ENCODE results near the gene NOX3. TPM values are rescaled to one million over a fixed set of nuclear protein-coding genes. Genes with fewer than 3 reads are reported as not detected.

NOX3 gene
- total RNA-seq, 2 experiments from 2014 or later, result not detected

GRCh38 chr6:155372256-155372655 lies 83.4 kb downstream of the NOX3 start:
- intact Hi-C loops (cut with DNase I, micrococcal nuclease), result no loop called here
- DNase-seq (no peak), ATAC-seq (ENCODE audit: poor library complexity) (no peak)
- no peak overlapping the region for H3K27ac Mint-ChIP-seq
- ChIA-PET POLR2A (no interaction called here), CTCF (no interaction called here)
- Histone ChIP-seq H3K36me3 (ENCODE audit: insufficient read depth, low read length) (no peaks in the 10 kb centered on the region), H3K4me1 (ENCODE audit: insufficient read depth, low read length) (no peaks in the 10 kb centered on the region), H3K27ac (ENCODE audit: low read depth in 1 of 2, low read length in 2 of 2) (no peak overlapping the region), H3K4me3 (ENCODE audit: low read length) (no peak overlapping the region), H3K9me3 (ENCODE audit: control insufficient read depth in 1 of 2, insufficient read depth in 1 of 2, low read length in 2 of 2) (no peaks in the 10 kb centered on the region), H3K27me3 (ENCODE audit: control insufficient read depth in 1 of 2, insufficient read depth in 2 of 2, low read length in 2 of 2) (no peaks in the 10 kb centered on the region)
- no peak for TF ChIP-seq CTCF (IDR thresholded peaks at IDR 0.05)
- H3K4me1 Mint-ChIP-seq (ENCODE audit: low read depth), result no peaks in the 10 kb centered on the region
- no peaks in the 10 kb centered on the region for H3K9me3 Mint-ChIP-seq
- no peaks in the 10 kb centered on the region for H3K27me3 Mint-ChIP-seq
- no peak overlapping the region for H3K4me3 Mint-ChIP-seq
- H3K36me3 Mint-ChIP-seq (ENCODE audit: low read depth), result no peaks in the 10 kb centered on the region

- no peaks in the 10 kb centered on the region for H3K27me3 Mint-ChIP-seq
- ATAC-seq (ENCODE audit: poor library complexity) (no peak), DNase-seq (no peak)
- Histone ChIP-seq H3K36me3 (ENCODE audit: insufficient read depth, low read length) (no peaks in the 10 kb centered on the region), H3K27ac (ENCODE audit: low read depth in 1 of 2, low read length in 2 of 2) (no peak overlapping the region), H3K4me1 (ENCODE audit: insufficient read depth, low read length) (no peaks in the 10 kb centered on the region), H3K27me3 (ENCODE audit: control insufficient read depth in 1 of 2, insufficient read depth in 2 of 2, low read length in 2 of 2) (no peaks in the 10 kb centered on the region), H3K4me3 (ENCODE audit: low read length) (no peak overlapping the region), H3K9me3 (ENCODE audit: control insufficient read depth in 1 of 2, insufficient read depth in 1 of 2, low read length in 2 of 2) (no peaks in the 10 kb centered on the region)
- H3K36me3 Mint-ChIP-seq (ENCODE audit: low read depth), result no peaks in the 10 kb centered on the region
- H3K9me3 Mint-ChIP-seq, result no peaks in the 10 kb centered on the region
- H3K4me3 Mint-ChIP-seq, result no peak overlapping the region
- intact Hi-C loops (cut with DNase I, micrococcal nuclease), result no loop called here
- no peak overlapping the region for H3K27ac Mint-ChIP-seq
- ChIA-PET CTCF (no interaction called here), POLR2A (no interaction called here)
- no peak for TF ChIP-seq CTCF (IDR thresholded peaks at IDR 0.05)
- H3K4me1 Mint-ChIP-seq (ENCODE audit: low read depth), result no peaks in the 10 kb centered on the region
Measured at GRCh38 chr6:155371230-155371629, 84.4 kb downstream of the NOX3 start.

- ATAC-seq (ENCODE audit: poor library complexity) (no peak), DNase-seq (no peak)
- Mint-ChIP-seq H3K9me3 (peaks cover 2% of the 10 kb centered on the region), H3K4me1 (ENCODE audit: low read depth) (no peaks in the 10 kb centered on the region), H3K27me3 (no peaks in the 10 kb centered on the region), H3K36me3 (ENCODE audit: low read depth) (no peaks in the 10 kb centered on the region), H3K27ac (no peak overlapping the region), H3K4me3 (no peak overlapping the region)
- Histone ChIP-seq H3K9me3 (ENCODE audit: control insufficient read depth in 1 of 2, insufficient read depth in 1 of 2, low read length in 2 of 2) (no peaks in the 10 kb centered on the region), H3K36me3 (ENCODE audit: insufficient read depth, low read length) (no peaks in the 10 kb centered on the region), H3K27me3 (ENCODE audit: control insufficient read depth in 1 of 2, insufficient read depth in 2 of 2, low read length in 2 of 2) (no peaks in the 10 kb centered on the region), H3K27ac (ENCODE audit: low read depth in 1 of 2, low read length in 2 of 2) (no peak overlapping the region), H3K4me3 (ENCODE audit: low read length) (no peak overlapping the region), H3K4me1 (ENCODE audit: insufficient read depth, low read length) (no peaks in the 10 kb centered on the region)
- ChIA-PET CTCF (interaction anchor here (1.1 kb wide), 1 partner anchor 8 kb away, joined by 3 read pairs; no protein-coding TSS in a partner anchor), POLR2A (no interaction called here)
- intact Hi-C loops (cut with DNase I, micrococcal nuclease), result no loop called here
- no peak for TF ChIP-seq CTCF (IDR thresholded peaks at IDR 0.05)
Measured at GRCh38 chr6:155366325-155366724, 89.3 kb downstream of the NOX3 start.

Data from CD4-positive, alpha-beta T cell (primary cell).